GM12878 (cell line): ENCODE data around the gene APOBEC2.
A peak's percentile ranks its signal among the peaks of the same experiment; 100 is the strongest.
"Not testable (repeated sequence)": the region's sequence is repeated elsewhere in the genome, so short reads cannot be mapped to it uniquely, and the experiment has no call there.

ENCODE experiments used
- E2F4 ChIP-seq: IDR thresholded peaks from 2 replicates; pipeline ENCODE4 v1.6.1; 2012; ENCODE audit warnings: low read depth, low read length, improper control_type of control experiment
- POLR2A ChIP-seq: IDR thresholded peaks from 2 replicates; pipeline ENCODE4 v1.6.1; 2011; ENCODE audit warnings: low read depth, mild to moderate bottlenecking, low read length
- RAD21 ChIP-seq: IDR thresholded peaks from 2 replicates; pipeline ENCODE4 v1.6.1; 2011; ENCODE audit warnings: mild to moderate bottlenecking, low read depth, low read length, moderate library complexity; ENCODE audit not compliant: insufficient read depth

GRCh38 chr6:41006217-41006616 lies 46.8 kb upstream of the APOBEC2 start:
- not testable (repeated sequence) for TF ChIP-seq POLR2A, E2F4
- peak; percentile 48 for TF ChIP-seq RAD21
